GM21526 (cell line): ENCODE results near the gene DNAAF2.
A peak's percentile ranks its signal among the peaks of the same experiment; 100 is the strongest.
"Not testable (repeated sequence)": the region's sequence is repeated elsewhere in the genome, so short reads cannot be mapped to it uniquely, and the experiment has no call there.

Source experiments
- ATAC-seq: cut with Tn5 transposase; IDR thresholded peaks from one replicate; pipeline ENCODE4 v1.9.1; 2021; ENCODE audit warnings: moderate library complexity; ENCODE audit not compliant: unreplicated experiment, low FRiP score

Gene DNAAF2

GRCh38 chr14:49621114-49621881 is 13.7 kb downstream of the DNAAF2 start:
- peak; percentile 16 for ATAC-seq

- ATAC-seq, result peak; percentile 85
Measured at GRCh38 chr14:49620182-49621113, 14.6 kb downstream of the DNAAF2 start, which contains the start of the genes MGAT2 and RPL36AL. Gene MGAT2, plus strand, starts transcription at chr14:49620799. Its CDS starts 470 bp downstream, at chr14:49621269. Gene RPL36AL, minus strand, starts transcription at chr14:49620626. Its CDS starts 1,522 bp downstream, at chr14:49619104.

- no peak for ATAC-seq
Measured at GRCh38 chr14:49619730-49620129, 15.3 kb downstream of the DNAAF2 start.

- ATAC-seq, result not testable (repeated sequence)
Measured at GRCh38 chr14:49619273-49619672, 15.8 kb downstream of the DNAAF2 start.

- no peak for ATAC-seq
Measured at GRCh38 chr14:49617852-49618519, 17.1 kb downstream of the DNAAF2 start.

GRCh38 chr14:49615776-49616175 is 19.3 kb downstream of the DNAAF2 start:
- no peak for ATAC-seq

GRCh38 chr14:49614196-49614595 is 20.8 kb downstream of the DNAAF2 start:
- no peak for ATAC-seq

GRCh38 chr14:49612671-49613070 is 22.4 kb downstream of the DNAAF2 start:
- ATAC-seq, result no peak

GRCh38 chr14:49612251-49612650 is 22.8 kb downstream of the DNAAF2 start:
- ATAC-seq, result no peak

GRCh38 chr14:49607583-49607982 is 27.5 kb downstream of the DNAAF2 start:
- ATAC-seq, result no peak

- ATAC-seq, result peak; percentile 44
Measured at GRCh38 chr14:49598485-49599300, 36.4 kb downstream of the DNAAF2 start, which contains the start of gene LRR1. Gene LRR1, plus strand, starts transcription at chr14:49598940. Its CDS starts 81 bp downstream, at chr14:49599021.

GRCh38 chr14:49598189-49598484 is 36.9 kb downstream of the DNAAF2 start:
- ATAC-seq, result no peak

- peak; percentile 27 for ATAC-seq
Measured at GRCh38 chr14:49594347-49595091, 40.5 kb downstream of the DNAAF2 start.

- ATAC-seq, result no peak
Measured at GRCh38 chr14:49593016-49593415, 42.0 kb downstream of the DNAAF2 start.

GRCh38 chr14:49589387-49589786 is 45.7 kb downstream of the DNAAF2 start:
- no peak for ATAC-seq

- peak; percentile 33 for ATAC-seq
Measured at GRCh38 chr14:49586673-49587460, 48.2 kb downstream of the DNAAF2 start.

- peak; percentile 83 for ATAC-seq
Measured at GRCh38 chr14:49585803-49586672, 49.0 kb downstream of the DNAAF2 start, which contains the start of gene RPS29. Gene RPS29, minus strand, starts transcription at chr14:49586380. Its CDS starts 34 bp downstream, at chr14:49586346.
